Left lung (tissue), 10 donors: ENCODE measurements around the gene MFSD6L. TPM values are rescaled to one million over a fixed set of nuclear protein-coding genes. Genes with fewer than 3 reads are reported as not detected.

Experiments
- ATAC-seq: fragments of 200-7000 bp; cut with Tn5 transposase; one replicate; pipeline ENCODE4 v1.9.1; 2020; ENCODE audit warnings: moderate library complexity
- DNase-seq, 4 donors: peaks; one replicate each; pipeline ENCODE4 v3.0.0-alpha.2; 2013 to 2020
- H3K27ac ChIP-seq, 2 donors: fragments of 200-600 bp; sonication (generic) in 1 of 2; one replicate each; pipeline versions ENCODE4 v1.5.0 to v1.8.0; 2020 to 2021
- H3K27me3 ChIP-seq, 2 donors: fragments of 200-600 bp; sonication (generic) in 1 of 2; one replicate each; pipeline versions ENCODE4 v1.5.0 to v1.8.0; 2020 to 2021
- H3K36me3 ChIP-seq, 2 donors: fragments of 200-600 bp; sonication (generic) in 1 of 2; one replicate each; pipeline versions ENCODE4 v1.5.0 to v1.8.0; 2020 to 2021
- H3K4me1 ChIP-seq, 2 donors: fragments of 200-600 bp; one replicate each; pipeline ENCODE4 v1.8.0; 2021
- H3K4me3 ChIP-seq, 2 donors: fragments of 200-600 bp; sonication (generic) in 1 of 2; one replicate each; pipeline versions ENCODE4 v1.5.0 to v1.8.0; 2020 to 2021; ENCODE audit warnings: mild to moderate bottlenecking in 1 of 2
- H3K9me3 ChIP-seq, 2 donors: fragments of 200-600 bp; sonication (generic) in 1 of 2; one replicate each; pipeline versions ENCODE4 v1.5.0 to v1.8.0; 2020 to 2021
- CTCF ChIP-seq, 2 donors: fragments of 200-600 bp; sonication (generic) in 1 of 2; IDR thresholded peaks; one replicate each; pipeline versions ENCODE4 v1.5.0 to v1.8.0; 2021; ENCODE audit warnings: antibody characterized with exemption in 2 of 2
- intact Hi-C, 2 donors: fragments of 100-400 bp; cut with DNase I; formaldehyde crosslinking; loops; one replicate each; pipeline versions ENCODE4 v1.11.2 to v1.14.2; 2022
- polyA plus RNA-seq, 6 donors: library from polyadenylated mRNA; unstranded; fragments of 120-200 nt; gene quantifications; one replicate each; pipeline ENCODE4 v1.2.1, GENCODE V29; 2013; ENCODE audit not compliant: insufficient read length in 6 of 6
- total RNA-seq, 2 donors: library from RNA; stranded (reverse); fragmentation: NEBNext Ultra II Directional; extraction: Animal tissue kit (Norgen Biotek cat#: 25700); gene quantifications; one replicate each; pipeline ENCODE4 v1.2.1, GENCODE V29; 2021
- donor health status: DM: no; HTN: yes; CAD: no.
- donor health status: DM: no; HTN: no; CAD: no.

MFSD6L gene
- total and polyA plus RNA-seq, 8 donors = 0.30 to 1.6 (median 0.65) TPM

- ATAC-seq = no peak
- Histone ChIP-seq H3K27ac (no peak overlapping the region), H3K4me3 (no peak overlapping the region)
Observed at GRCh38 chr17:8799570-8800212, 526 bp upstream of the MFSD6L start.

GRCh38 chr17:8798176-8798845 lies 854 bp downstream of the MFSD6L start:
- intact Hi-C loops = no loop called here
- H3K4me1 ChIP-seq = peaks cover 0 to 16% of the 10 kb centered on the region in 2 donors
- H3K4me3 ChIP-seq = no peak overlapping the region
- no peak for DNase-seq
- no peak for ATAC-seq
- H3K36me3 ChIP-seq = no peaks in the 10 kb centered on the region
- no peak for TF ChIP-seq CTCF (IDR thresholded peaks at IDR 0.05)
- no peaks in the 10 kb centered on the region for H3K9me3 ChIP-seq
- peaks cover 11 to 62% of the 10 kb centered on the region in 2 donors for H3K27me3 ChIP-seq
- no peak overlapping the region for H3K27ac ChIP-seq

More at GRCh38 chr17:8799570-8800212, 526 bp upstream of the MFSD6L start:
- peaks cover 0 to 5% of the 10 kb centered on the region in 2 donors for H3K36me3 ChIP-seq
- H3K9me3 ChIP-seq = no peaks in the 10 kb centered on the region
- H3K27me3 ChIP-seq = peaks cover 11 to 58% of the 10 kb centered on the region in 2 donors
- DNase-seq = no peak
- intact Hi-C loops = no loop called here
- TF ChIP-seq CTCF (IDR thresholded peaks at IDR 0.05) = no peak
- peaks cover 0 to 9% of the 10 kb centered on the region in 2 donors for H3K4me1 ChIP-seq

- Histone ChIP-seq H3K27me3 (peaks cover 11 to 65% of the 10 kb centered on the region in 2 donors), H3K36me3 (no peaks in the 10 kb centered on the region), H3K9me3 (no peaks in the 10 kb centered on the region), H3K4me1 (peaks cover 0 to 16% of the 10 kb centered on the region in 2 donors), H3K4me3 (no peak overlapping the region), H3K27ac (no peak overlapping the region)
- no peak for TF ChIP-seq CTCF (IDR thresholded peaks at IDR 0.05)
- DNase-seq (no peak), ATAC-seq (no peak)
- intact Hi-C loops = no loop called here
Observed at GRCh38 chr17:8797621-8798175, 1.5 kb downstream of the MFSD6L start.

GRCh38 chr17:8794636-8795035 lies 4.5 kb downstream of the MFSD6L start:
- H3K27ac ChIP-seq = peak overlapping the region in 1 of 2 donors; percentile 81

More at GRCh38 chr17:8794636-8795035, 4.5 kb downstream of the MFSD6L start:
- Histone ChIP-seq H3K27me3 (peaks cover 11 to 56% of the 10 kb centered on the region in 2 donors), H3K36me3 (no peaks in the 10 kb centered on the region), H3K4me1 (peaks cover 0 to 23% of the 10 kb centered on the region in 2 donors), H3K4me3 (no peak overlapping the region), H3K9me3 (peaks cover 0 to 7% of the 10 kb centered on the region in 2 donors)
- TF ChIP-seq CTCF (IDR thresholded peaks at IDR 0.05) = no peak
- intact Hi-C loops = no loop called here
- DNase-seq (no peak), ATAC-seq (no peak)
